GM13976 (cell line): Measurements from ENCODE around the gene BTD.
"Not testable (repeated sequence)": the region's sequence is repeated elsewhere in the genome, so short reads cannot be mapped to it uniquely, and the experiment has no call there.

Source experiments
- DNase-seq: peaks from one replicate; pipeline ENCODE4 v3.0.0; 2012; ENCODE audit warnings: low spot score
- CTCF ChIP-seq: IDR thresholded peaks from 2 replicates; pipeline ENCODE4 v1.5.1; 2012; ENCODE audit warnings: borderline replicate concordance, mild to moderate bottlenecking; ENCODE audit not compliant: insufficient read depth; ENCODE audit errors: extremely low read depth, missing control alignments, control extremely low read depth
- in situ Hi-C: fragments of 300-500 bp; cut with MboI; formaldehyde crosslinking; loops from one replicate; pipeline ENCODE4 v1.12.0; 2022; ENCODE audit warnings: low sequenced_read_pairs, mixed read lengths, inconsistent platforms; ENCODE audit not compliant: unreplicated experiment

Gene BTD

GRCh38 chr3:15616053-15616452 lies 14.5 kb downstream of the BTD start:
- in situ Hi-C loops, result no loop called here
- no peak for DNase-seq
- no peak for TF ChIP-seq CTCF

- in situ Hi-C loops, DNase-seq: not testable (repeated sequence)
These were observed 18.3 kb downstream of the BTD start for GRCh38 chr3:15619659-15620464.

- in situ Hi-C loops, result no loop called here
- DNase-seq, result no peak
These were observed 22.2 kb downstream of the BTD start for GRCh38 chr3:15623535-15624440.

GRCh38 chr3:15628967-15629366 lies 27.4 kb downstream of the BTD start:
- DNase-seq, result no peak
- in situ Hi-C loops, result no loop called here
- no peak for TF ChIP-seq CTCF

More at GRCh38 chr3:15623535-15624440, 22.2 kb downstream of the BTD start:
- no peak for TF ChIP-seq CTCF

GRCh38 chr3:15629860-15630597 lies 28.5 kb downstream of the BTD start:
- DNase-seq, result peak; percentile 82
- in situ Hi-C loops, result no loop called here
- TF ChIP-seq CTCF, result peak; percentile 66

- in situ Hi-C loops, result no loop called here
- TF ChIP-seq CTCF, result no peak
- DNase-seq, result peak; percentile 66
These were observed 29.3 kb downstream of the BTD start for GRCh38 chr3:15630646-15631350.
